Panc1 (cell line): ENCODE measurements around the gene ZNF366. TPM values are rescaled to one million over a fixed set of nuclear protein-coding genes. Genes with fewer than 3 reads are reported as not detected.

Experiments
- ATAC-seq: fragments of 200-7000 bp; cut with Tn5 transposase; 2 replicates; pipeline ENCODE4 v1.9.1; 2020; ENCODE audit warnings: mild to moderate bottlenecking, moderate library complexity
- BruUV-seq: library from RNA; stranded (reverse); fragments of 400-500 nt; replicated peaks from 2 replicates; lab custom pipeline; 2021; lab: Mats Ljungman, UMichigan
- CTCF ChIA-PET: fragments of 300-600 bp; sonication (Branson Sonifier 250); formaldehyde crosslinking; loops from one replicate; lab custom pipeline; 2022; ENCODE audit warnings: antibody characterized with exemption; lab: Charles Lee
- POLR2A ChIA-PET: fragments of 300-600 bp; sonication (Branson Sonifier 250); formaldehyde crosslinking; loops from one replicate; lab custom pipeline; 2022; ENCODE audit warnings: antibody characterized with exemption; lab: Charles Lee
- DNase-seq: peaks from one replicate; pipeline ENCODE4 v3.0.0-alpha.2; 2010; ENCODE audit warnings: low read depth, low spot score
- H3K27ac ChIP-seq: 2 replicates; pipeline ENCODE4 v1.5.1; 2011; ENCODE audit warnings: mild to moderate bottlenecking, low read length, inconsistent platforms
- H3K27me3 ChIP-seq: fragments of 200-500 bp; sonication (Bioruptor generic); 2 replicates; pipeline ENCODE4 v1.6.0; 2014; ENCODE audit warnings: low read length, inconsistent platforms; ENCODE audit not compliant: control insufficient read depth, insufficient read depth
- H3K36me3 ChIP-seq: fragments of 200-500 bp; sonication (Bioruptor generic); 2 replicates; pipeline ENCODE4 v1.5.1; 2014; ENCODE audit warnings: inconsistent platforms, mild to moderate bottlenecking, low read length, moderate library complexity; ENCODE audit not compliant: control insufficient read depth, insufficient read depth
- H3K4me1 ChIP-seq: 2 replicates; pipeline ENCODE4 v1.5.1; 2011; ENCODE audit warnings: inconsistent platforms, mild to moderate bottlenecking, low read length, moderate library complexity; ENCODE audit not compliant: control insufficient read depth, insufficient read depth
- H3K4me3 ChIP-seq, 2 experiments: 2 replicates each; pipeline ENCODE4 v1.5.1; 2011 to 2012; ENCODE audit warnings: low read depth in 2 of 2, low read length in 2 of 2, mild to moderate bottlenecking in 2 of 2, inconsistent platforms in 1 of 2, moderate library complexity in 1 of 2
- H3K9me3 ChIP-seq: fragments of 200-500 bp; sonication (Bioruptor generic); 2 replicates; pipeline ENCODE4 v1.5.1; 2014; ENCODE audit warnings: low read depth, mild to moderate bottlenecking, inconsistent platforms, low read length, moderate library complexity; ENCODE audit not compliant: control insufficient read depth, insufficient read depth
- CTCF ChIP-seq: fragments of 450-650 bp; IDR thresholded peaks from 2 replicates; pipeline ENCODE4 v1.5.1; 2017; ENCODE audit warnings: mild to moderate bottlenecking
- POLR2AphosphoS5 ChIP-seq: IDR thresholded peaks from 2 replicates; pipeline ENCODE4 v1.6.1; 2012; ENCODE audit warnings: mild to moderate bottlenecking, low read depth, low read length, moderate library complexity
- REST ChIP-seq, 2 experiments: IDR thresholded peaks; 2 replicates each; pipeline ENCODE4 v1.6.1; 2011 to 2012; ENCODE audit warnings: low read depth in 2 of 2, control low read depth in 1 of 2, low read length in 1 of 2, mild to moderate bottlenecking in 1 of 2, moderate library complexity in 1 of 2; ENCODE audit not compliant: insufficient read depth in 1 of 2
- SIN3A ChIP-seq: IDR thresholded peaks from 2 replicates; pipeline ENCODE4 v1.6.1; 2012; ENCODE audit warnings: low read depth, mild to moderate bottlenecking, low read length, moderate library complexity, borderline replicate concordance; ENCODE audit not compliant: insufficient read depth
- TCF7L2 ChIP-seq: IDR thresholded peaks from 2 replicates; pipeline ENCODE4 v1.6.1; 2011; ENCODE audit warnings: mild to moderate bottlenecking, low read depth, low read length, inconsistent platforms
- in situ Hi-C: cut with HindIII; loops from 2 replicates; pipeline ENCODE4 v1.10.0; 2016; ENCODE audit warnings: low sequenced_read_pairs, low pct_unique_long_range_greater_than_20kb
- intact Hi-C: fragments of 100-400 bp; cut with micrococcal nuclease; formaldehyde crosslinking; loops from one replicate; pipeline ENCODE4 v1.10.0; 2022; ENCODE audit not compliant: unreplicated experiment
- total RNA-seq: library from RNA; stranded (reverse); gene quantifications from one replicate; pipeline ENCODE4 v1.2.1, GENCODE V29; 2021; ENCODE audit not compliant: unreplicated experiment

ZNF366 gene
- total RNA-seq, 1 experiment from 2014 or later, result not detected

- Histone ChIP-seq H3K4me1 (no peaks in the 10 kb centered on the region), H3K27me3 (no peaks in the 10 kb centered on the region), H3K4me3 (no peak overlapping the region), H3K9me3 (no peaks in the 10 kb centered on the region), H3K36me3 (no peaks in the 10 kb centered on the region), H3K27ac (no peak overlapping the region)
- DNase-seq (no peak), ATAC-seq (no peak)
- in situ Hi-C loops (no loop called here), intact Hi-C loops (no loop called here)
- no TSS peak for BruUV-seq
- TF ChIP-seq POLR2AphosphoS5 (no peak), TCF7L2 (no peak), REST (IDR thresholded peaks at IDR 0.05; ENCODE audit: insufficient read depth in 1 of 2, low read depth in 2 of 2, low read length in 1 of 2) (no peak), SIN3A (no peak), CTCF (no peak)
- ChIA-PET POLR2A (no interaction called here), CTCF (no interaction called here)
These were observed 31.8 kb upstream of the ZNF366 start for GRCh38 chr5:72539038-72539437.

GRCh38 chr5:72537166-72537565 lies 30.0 kb upstream of the ZNF366 start:
- intact Hi-C loops (no loop called here), in situ Hi-C loops (no loop called here)
- ChIA-PET CTCF (no interaction called here), POLR2A (no interaction called here)
- TF ChIP-seq POLR2AphosphoS5 (no peak), TCF7L2 (no peak), CTCF (no peak), SIN3A (no peak), REST (IDR thresholded peaks at IDR 0.05; ENCODE audit: insufficient read depth in 1 of 2, low read depth in 2 of 2, low read length in 1 of 2) (no peak)
- no TSS peak for BruUV-seq
- ATAC-seq (no peak), DNase-seq (no peak)
- Histone ChIP-seq H3K27me3 (no peaks in the 10 kb centered on the region), H3K4me3 (no peak overlapping the region), H3K9me3 (no peaks in the 10 kb centered on the region), H3K4me1 (no peaks in the 10 kb centered on the region), H3K27ac (no peak overlapping the region), H3K36me3 (no peaks in the 10 kb centered on the region)
